Superior temporal gyrus (tissue), 1 donor: ENCODE results near the gene TNF.

Experiments
- DNase-seq: peaks from one replicate; pipeline ENCODE4 v3.0.0-alpha.2; 2016; ENCODE audit errors: extremely low spot score

The TNF gene

DNA sequence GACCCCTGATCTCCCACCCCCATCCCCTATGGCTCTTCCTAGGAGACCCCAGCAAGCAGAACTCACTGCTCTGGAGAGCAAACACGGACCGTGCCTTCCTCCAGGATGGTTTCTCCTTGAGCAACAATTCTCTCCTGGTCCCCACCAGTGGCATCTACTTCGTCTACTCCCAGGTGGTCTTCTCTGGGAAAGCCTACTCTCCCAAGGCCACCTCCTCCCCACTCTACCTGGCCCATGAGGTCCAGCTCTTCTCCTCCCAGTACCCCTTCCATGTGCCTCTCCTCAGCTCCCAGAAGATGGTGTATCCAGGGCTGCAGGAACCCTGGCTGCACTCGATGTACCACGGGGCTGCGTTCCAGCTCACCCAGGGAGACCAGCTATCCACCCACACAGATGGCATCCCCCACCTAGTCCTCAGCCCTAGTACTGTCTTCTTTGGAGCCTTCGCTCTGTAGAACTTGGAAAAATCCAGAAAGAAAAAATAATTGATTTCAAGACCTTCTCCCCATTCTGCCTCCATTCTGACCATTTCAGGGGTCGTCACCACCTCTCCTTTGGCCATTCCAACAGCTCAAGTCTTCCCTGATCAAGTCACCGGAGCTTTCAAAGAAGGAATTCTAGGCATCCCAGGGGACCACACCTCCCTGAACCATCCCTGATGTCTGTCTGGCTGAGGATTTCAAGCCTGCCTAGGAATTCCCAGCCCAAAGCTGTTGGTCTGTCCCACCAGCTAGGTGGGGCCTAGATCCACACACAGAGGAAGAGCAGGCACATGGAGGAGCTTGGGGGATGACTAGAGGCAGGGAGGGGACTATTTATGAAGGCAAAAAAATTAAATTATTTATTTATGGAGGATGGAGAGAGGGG is 1.9 kb upstream of the TNF start:
- DNase-seq = no peak

DNA sequence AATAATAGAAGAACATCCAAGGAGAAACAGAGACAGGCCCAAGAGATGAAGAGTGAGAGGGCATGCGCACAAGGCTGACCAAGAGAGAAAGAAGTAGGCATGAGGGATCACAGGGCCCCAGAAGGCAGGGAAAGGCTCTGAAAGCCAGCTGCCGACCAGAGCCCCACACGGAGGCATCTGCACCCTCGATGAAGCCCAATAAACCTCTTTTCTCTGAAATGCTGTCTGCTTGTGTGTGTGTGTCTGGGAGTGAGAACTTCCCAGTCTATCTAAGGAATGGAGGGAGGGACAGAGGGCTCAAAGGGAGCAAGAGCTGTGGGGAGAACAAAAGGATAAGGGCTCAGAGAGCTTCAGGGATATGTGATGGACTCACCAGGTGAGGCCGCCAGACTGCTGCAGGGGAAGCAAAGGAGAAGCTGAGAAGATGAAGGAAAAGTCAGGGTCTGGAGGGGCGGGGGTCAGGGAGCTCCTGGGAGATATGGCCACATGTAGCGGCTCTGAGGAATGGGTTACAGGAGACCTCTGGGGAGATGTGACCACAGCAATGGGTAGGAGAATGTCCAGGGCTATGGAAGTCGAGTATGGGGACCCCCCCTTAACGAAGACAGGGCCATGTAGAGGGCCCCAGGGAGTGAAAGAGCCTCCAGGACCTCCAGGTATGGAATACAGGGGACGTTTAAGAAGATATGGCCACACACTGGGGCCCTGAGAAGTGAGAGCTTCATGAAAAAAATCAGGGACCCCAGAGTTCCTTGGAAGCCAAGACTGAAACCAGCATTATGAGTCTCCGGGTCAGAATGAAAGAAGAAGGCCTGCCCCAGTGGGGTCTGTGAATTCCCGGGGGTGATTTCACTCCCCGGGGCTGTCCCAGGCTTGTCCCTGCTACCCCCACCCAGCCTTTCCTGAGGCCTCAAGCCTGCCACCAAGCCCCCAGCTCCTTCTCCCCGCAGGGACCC is 981 bp upstream of the TNF start:
- DNase-seq = no peak

- no peak for DNase-seq
These were observed 754 bp downstream of the TNF start for GRCh38 chr6:31575952-31576685.

DNA sequence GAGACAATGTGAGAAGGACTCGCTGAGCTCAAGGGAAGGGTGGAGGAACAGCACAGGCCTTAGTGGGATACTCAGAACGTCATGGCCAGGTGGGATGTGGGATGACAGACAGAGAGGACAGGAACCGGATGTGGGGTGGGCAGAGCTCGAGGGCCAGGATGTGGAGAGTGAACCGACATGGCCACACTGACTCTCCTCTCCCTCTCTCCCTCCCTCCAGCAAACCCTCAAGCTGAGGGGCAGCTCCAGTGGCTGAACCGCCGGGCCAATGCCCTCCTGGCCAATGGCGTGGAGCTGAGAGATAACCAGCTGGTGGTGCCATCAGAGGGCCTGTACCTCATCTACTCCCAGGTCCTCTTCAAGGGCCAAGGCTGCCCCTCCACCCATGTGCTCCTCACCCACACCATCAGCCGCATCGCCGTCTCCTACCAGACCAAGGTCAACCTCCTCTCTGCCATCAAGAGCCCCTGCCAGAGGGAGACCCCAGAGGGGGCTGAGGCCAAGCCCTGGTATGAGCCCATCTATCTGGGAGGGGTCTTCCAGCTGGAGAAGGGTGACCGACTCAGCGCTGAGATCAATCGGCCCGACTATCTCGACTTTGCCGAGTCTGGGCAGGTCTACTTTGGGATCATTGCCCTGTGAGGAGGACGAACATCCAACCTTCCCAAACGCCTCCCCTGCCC is 1.7 kb downstream of the TNF start:
- DNase-seq = no peak

- DNase-seq = no peak
These were observed 2.2 kb downstream of the TNF start for GRCh38 chr6:31577579-31577966.

DNA sequence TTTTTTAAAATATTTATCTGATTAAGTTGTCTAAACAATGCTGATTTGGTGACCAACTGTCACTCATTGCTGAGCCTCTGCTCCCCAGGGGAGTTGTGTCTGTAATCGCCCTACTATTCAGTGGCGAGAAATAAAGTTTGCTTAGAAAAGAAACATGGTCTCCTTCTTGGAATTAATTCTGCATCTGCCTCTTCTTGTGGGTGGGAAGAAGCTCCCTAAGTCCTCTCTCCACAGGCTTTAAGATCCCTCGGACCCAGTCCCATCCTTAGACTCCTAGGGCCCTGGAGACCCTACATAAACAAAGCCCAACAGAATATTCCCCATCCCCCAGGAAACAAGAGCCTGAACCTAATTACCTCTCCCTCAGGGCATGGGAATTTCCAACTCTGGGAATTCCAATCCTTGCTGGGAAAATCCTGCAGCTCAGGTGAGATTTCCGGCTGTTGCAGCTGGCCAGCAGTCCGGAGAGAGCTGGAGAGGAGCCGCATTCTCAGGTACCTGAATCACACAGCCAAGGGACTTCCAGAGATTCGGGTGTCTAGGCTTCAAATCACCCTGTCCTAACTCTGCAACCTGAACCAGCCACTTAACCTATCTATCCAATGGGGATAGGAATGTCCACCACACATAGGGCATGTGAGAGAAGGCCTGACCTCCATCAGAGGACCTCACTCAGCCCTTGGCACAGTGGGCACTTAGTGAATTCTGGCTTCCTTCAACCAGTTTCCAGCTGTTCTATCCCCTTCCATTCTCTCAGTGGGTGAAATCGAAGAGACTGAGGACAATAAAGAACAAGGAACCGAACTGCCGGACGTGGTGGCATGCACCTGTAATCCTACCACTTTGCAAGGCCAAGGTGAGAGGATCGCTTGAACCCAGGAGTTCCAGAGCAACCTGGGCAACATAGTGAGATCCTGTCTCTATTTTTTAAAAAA is 3.1 kb downstream of the TNF start:
- no peak for DNase-seq

GRCh38 chr6:31579119-31579505 is 3.7 kb downstream of the TNF start:
- no peak for DNase-seq

DNA sequence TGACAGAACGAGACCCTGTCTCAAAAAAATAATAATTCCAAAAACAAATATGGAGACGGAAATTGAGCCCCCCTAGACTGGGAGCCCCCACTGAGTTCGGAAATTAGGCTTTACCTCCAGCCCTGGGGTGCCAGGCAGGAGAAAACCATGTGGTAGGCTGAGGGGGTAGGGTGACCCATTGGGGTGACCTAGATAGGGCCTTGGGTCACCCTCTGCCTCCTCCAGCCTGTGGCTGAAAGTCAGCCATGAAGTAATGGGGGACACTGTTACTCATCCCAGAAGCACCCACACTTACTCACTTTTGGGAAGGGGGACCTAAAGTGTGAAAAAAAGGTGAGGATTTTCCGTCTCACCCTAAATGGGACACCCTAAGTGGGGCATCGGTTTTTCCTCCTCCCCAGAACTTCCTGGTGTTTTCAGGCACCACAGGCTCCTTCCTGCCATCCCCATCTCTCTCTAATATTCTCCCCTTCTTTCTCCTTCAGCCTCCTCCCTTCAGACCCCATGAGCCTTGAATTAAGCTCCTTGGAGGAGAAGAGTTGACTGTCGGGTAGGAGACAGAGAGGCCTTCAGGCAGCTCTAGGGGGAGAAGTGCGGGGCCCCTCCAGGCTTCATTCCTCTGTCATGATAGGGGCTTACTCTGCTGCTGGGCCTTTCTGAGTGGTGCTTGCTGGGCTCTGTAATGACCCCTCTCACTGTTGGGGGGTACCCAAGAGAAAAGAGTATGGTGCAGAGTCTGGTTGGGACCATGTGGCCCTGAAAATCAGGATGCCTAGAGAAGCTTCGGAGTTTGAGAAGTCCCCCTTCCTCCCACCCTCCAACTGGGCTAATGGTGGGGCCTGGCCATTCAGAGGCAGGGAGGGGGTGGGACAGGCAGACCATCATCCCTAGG is 4.4 kb downstream of the TNF start:
- DNase-seq = no peak

GRCh38 chr6:31580438-31580740 is 5.0 kb downstream of the TNF start:
- no peak for DNase-seq

DNA sequence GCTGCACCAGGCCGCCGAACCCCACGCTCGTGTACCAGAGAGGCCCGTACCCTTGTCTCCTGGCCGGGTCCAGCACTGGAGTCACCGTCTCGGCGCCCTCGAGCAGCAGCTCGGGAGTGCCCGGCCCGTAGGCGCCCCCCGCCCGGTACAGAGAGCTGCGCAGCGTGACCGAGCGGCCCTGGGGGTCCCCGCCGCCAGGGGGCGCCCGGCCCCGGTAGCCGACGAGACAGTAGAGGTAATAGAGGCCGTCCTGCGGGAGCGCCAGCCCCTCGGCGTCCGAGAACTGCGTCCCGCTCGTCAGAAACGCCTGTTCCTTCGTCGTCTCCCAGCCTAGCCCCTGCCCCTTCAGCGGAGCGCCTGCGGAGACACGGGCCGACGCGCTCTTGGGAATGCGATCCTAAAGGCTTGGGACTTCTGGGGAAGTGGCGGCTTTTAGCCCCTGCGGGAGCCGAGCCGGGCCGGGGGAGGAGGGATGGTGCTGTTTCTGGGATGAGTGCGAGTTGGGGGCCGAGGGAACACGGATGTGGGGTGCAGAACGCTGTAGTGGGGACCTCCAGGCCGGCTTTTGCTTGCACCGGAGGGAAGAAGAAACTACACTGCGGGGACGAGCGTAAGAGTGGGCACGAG is 5.6 kb downstream of the TNF start:
- peak; percentile 83 for DNase-seq

GRCh38 chr6:31581434-31582229 is 6.3 kb downstream of the TNF start:
- no peak for DNase-seq

- no peak for DNase-seq
These were observed 6.9 kb downstream of the TNF start, which contains the start of gene LTB for GRCh38 chr6:31582230-31582643. TSS of gene LTB (minus strand) at chr6:31582424. CDS start at chr6:31582417, 7 bp downstream.

DNA sequence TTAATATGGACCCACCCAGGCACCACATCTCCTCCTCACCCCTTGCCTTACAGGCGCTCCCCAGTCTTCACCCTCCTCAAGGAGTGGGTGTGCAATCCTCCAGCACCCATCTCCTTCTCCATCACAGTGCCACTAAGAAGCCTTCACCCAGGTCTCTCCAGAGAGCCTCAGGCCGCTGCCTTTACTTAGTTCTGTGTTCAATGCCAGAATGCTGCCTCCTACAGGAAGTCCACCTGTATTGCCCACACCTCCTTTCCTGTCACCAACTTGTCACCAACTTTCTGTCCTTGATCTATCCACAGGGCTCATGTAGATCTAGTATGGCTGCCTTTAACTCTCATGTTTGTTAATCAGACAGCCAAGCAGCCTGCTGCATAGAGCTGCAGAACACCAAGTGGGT is 10.1 kb downstream of the TNF start:
- no peak for DNase-seq

GRCh38 chr6:31586008-31586407 is 10.6 kb downstream of the TNF start, which contains the start of gene LST1:
TSS of gene LST1 (plus strand) at chr6:31586277. CDS start at chr6:31587300, 1,023 bp downstream.
- no peak for DNase-seq

DNA sequence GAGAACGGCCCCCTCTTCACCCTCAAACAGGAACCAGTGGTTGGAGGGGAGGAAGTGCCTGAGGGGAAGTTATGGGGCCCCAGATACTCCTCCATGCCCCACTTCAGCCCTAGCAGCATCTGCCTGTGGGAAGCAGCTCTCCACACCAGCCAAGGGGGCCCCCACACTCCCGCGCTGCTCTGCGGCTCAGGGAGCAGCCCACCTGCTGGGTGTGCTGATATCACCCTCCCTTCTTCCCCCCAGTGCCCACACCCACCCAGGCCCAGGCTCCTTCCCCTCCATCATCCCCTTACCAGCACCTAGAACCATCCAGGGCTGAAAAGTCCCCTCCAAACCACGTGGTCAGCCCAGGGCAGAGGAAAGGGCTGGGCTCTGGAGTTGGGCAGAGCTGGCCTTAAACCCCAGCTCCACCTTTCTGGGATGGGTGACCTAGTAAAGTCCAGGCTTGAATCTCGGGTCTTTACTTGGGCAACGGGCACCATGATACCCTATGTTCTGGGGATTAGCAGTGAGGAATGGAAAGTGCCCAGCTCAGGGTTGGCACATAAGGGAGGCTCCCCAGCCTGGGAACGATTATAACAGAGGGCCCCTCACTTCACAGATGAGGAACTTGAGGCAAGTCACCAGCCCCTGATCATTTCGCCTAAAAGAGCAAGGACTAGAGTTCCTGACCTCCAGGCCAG is 11.4 kb downstream of the TNF start:
- DNase-seq = no peak

DNA sequence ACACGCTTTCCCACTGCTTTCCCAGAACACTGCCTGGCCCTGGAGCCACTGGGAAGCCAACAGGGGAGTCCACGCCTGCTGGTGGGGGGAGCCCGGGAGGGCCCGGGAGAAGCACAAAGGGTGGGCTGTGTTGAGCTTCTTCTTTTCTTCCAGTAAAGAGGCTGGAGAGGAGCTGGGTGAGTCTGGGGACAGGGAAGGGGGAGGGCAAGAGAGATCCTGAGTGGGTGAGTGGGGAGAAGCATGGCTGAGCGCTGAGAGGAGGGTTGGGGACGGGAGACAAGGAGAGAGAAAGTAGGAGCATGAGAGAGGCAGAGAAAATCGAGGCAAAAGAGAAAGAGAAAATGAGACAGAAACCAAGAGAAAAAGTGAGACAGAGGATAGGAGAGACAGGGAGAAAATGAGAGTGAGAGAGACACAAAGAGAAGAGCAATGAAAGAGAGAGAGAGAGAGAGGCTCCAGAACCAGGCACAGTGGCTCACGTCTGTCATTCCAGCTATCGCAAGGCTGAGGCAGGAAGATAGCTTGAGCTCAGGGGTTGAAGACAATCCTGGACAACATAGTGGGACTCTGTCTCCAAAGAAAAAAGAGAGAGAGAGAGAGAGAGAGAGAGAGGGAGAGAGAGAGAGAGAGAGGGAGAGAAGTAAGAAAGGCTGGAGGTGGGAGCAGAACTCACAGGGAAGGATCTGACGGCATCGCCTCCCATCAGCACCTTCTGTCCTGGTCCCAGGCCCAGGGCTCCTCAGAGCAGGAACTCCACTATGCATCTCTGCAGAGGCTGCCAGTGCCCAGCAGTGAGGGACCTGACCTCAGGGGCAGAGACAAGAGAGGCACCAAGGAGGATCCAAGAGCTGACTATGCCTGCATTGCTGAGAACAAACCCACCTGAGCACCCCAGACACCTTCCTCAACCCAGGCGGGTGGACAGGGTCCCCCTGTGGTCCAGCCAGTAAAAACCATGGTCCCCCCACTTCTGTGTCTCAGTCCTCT is 12.7 kb downstream of the TNF start:
- DNase-seq = no peak
